ENCODE results near the gene NFIB. TPM values are rescaled to one million over a fixed set of nuclear protein-coding genes. Genes with fewer than 3 reads are reported as not detected.

NFIB gene
- total and polyA plus RNA-seq, 10 of the 15 experiments (the other 5 are each of a cell fraction or from before 2014, with no cell fraction given), result under 0.01 to 0.19 (median 0.05) TPM; not detected in 3

DNA sequence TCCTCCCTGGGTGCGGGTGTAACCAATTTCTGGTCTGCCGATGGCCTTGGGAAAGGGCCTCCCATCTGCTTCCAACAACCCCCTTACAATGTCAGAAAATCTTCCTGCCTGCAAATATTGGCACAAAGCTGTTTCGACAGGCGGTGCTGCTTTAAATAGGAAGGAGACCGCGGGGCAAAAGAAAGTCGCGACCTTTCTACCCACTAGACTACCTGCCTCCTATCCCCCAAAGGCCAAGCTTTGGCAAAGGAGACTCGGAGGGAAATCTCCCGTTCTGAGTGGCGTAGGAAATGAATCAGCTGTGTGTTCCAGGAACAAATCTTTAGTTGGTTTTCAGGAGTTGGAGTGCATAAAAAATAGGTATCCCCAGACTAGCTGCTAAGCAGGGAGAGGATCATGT lies 36.8 kb upstream of the NFIB start:
- RAD21 ChIA-PET (ENCODE audit: unreplicated experiment), result no interaction called here
- Histone ChIP-seq H3K4me3 (no peak overlapping the region), H2AFZ (ENCODE audit: control insufficient read depth, low read depth, low read length) (no peak overlapping the region), H3K9me3 (replicated peaks; ENCODE audit: control insufficient read depth, insufficient read depth, low read length) (no peaks in the 10 kb centered on the region; the same call in 2 of the 3 replicates), H3K4me1 (ENCODE audit: control insufficient read depth, insufficient read depth, low read length) (no peaks in the 10 kb centered on the region), H3K27ac (ENCODE audit: control insufficient read depth, insufficient read depth) (no peak overlapping the region), H4K20me1 (ENCODE audit: control insufficient read depth, insufficient read depth) (no peaks in the 10 kb centered on the region), H3K9ac (ENCODE audit: control insufficient read depth, insufficient read depth, low read length) (no peak overlapping the region), H3K4me2 (ENCODE audit: control insufficient read depth, insufficient read depth) (no peak overlapping the region), H3K27me3 (replicated peaks in 1 of 2; ENCODE audit: control insufficient read depth in 2 of 2, insufficient read depth in 2 of 2, low read length in 1 of 2) (peaks cover 21 to 32% of the 10 kb centered on the region in 2 experiments), H3K79me2 (ENCODE audit: control insufficient read depth, insufficient read depth, low read length) (no peaks in the 10 kb centered on the region), H3K36me3 (ENCODE audit: control insufficient read depth in 2 of 2, insufficient read depth in 2 of 2, low read length in 1 of 2) (no peaks in the 10 kb centered on the region)
- CTCF ChIA-PET, result interaction anchor here (6.2 kb wide), 1 partner anchor 922 kb away, joined by 97 read pairs; no protein-coding TSS in a partner anchor
- TF ChIP-seq FOXM1 (IDR thresholded peaks at IDR 0.05; ENCODE audit: low read depth, low read length) (no peak), HSF1 (IDR thresholded peaks at IDR 0.05; ENCODE audit: low read depth, low read length) (no peak), ZBED1 (IDR thresholded peaks at IDR 0.05; ENCODE audit: borderline replicate concordance) (no peak), IRF4 (IDR thresholded peaks at IDR 0.05; ENCODE audit: low read depth, low read length) (no peak), SREBF1 (IDR thresholded peaks at IDR 0.05; ENCODE audit: low read length) (no peak), EGR1 (IDR thresholded peaks at IDR 0.05; ENCODE audit: borderline replicate concordance in 1 of 2, low read depth in 2 of 2, low read length in 2 of 2) (no peak), TCF7 (IDR thresholded peaks at IDR 0.05; ENCODE audit: borderline replicate concordance) (no peak), CHD1 (IDR thresholded peaks at IDR 0.05; ENCODE audit: low read depth, low read length) (no peak), ZNF207 (IDR thresholded peaks at IDR 0.05; ENCODE audit: borderline replicate concordance) (no peak)
- TF ChIP-seq, protein P1, sequence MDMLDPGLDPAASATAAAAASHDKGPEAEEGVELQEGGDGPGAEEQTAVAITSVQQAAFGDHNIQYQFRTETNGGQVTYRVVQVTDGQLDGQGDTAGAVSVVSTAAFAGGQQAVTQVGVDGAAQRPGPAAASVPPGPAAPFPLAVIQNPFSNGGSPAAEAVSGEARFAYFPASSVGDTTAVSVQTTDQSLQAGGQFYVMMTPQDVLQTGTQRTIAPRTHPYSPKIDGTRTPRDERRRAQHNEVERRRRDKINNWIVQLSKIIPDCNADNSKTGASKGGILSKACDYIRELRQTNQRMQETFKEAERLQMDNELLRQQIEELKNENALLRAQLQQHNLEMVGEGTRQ (IDR thresholded peaks at IDR 0.05; ENCODE audit: borderline replicate concordance, low read depth, low read length), result no peak
- SMC1A ChIA-PET (ENCODE audit: uncharacterized antibody, unreplicated experiment), result interaction anchor here (4.8 kb wide), 1 partner anchor 922 kb away, joined by 45 read pairs; no protein-coding TSS in a partner anchor
- WGBS (ENCODE audit: insufficient coverage, insufficient replicate concordance, low lambda C conversion rate, missing lambda C conversion rate), result 67% methylated on average over 11 of the region's 11 CpGs
- DNase-seq (ENCODE audit: low read depth, low spot score), result no peak
- intact Hi-C loops (cut with micrococcal nuclease; ENCODE audit: unreplicated experiment), result loop anchor here (5.0 to 10.0 kb wide), 2 partner anchors 56 to 998 kb away; no protein-coding TSS in a partner anchor
- no peak for ATAC-seq
- in situ Hi-C loops (cut with MboI), result loop anchor here (5.0 kb wide), 1 partner anchor 928 kb away; no protein-coding TSS in a partner anchor
- POLR2A ChIA-PET, result no interaction called here
- no peak for FAIRE-seq
- no TSS peak for BruUV-seq (replicated peaks)

Measured in GM12878 (cell line).